Measurements from ENCODE around the gene TTC12. TPM values are rescaled to one million over a fixed set of nuclear protein-coding genes. Genes with fewer than 3 reads are reported as not detected.
A peak's percentile ranks its signal among the peaks of the same experiment; 100 is the strongest.

The TTC12 gene
- total and polyA plus RNA-seq, 12 donors: 5.6 to 26.9 (median 16.5) TPM

GRCh38 chr11:113287801-113288200, 26.6 kb upstream of the TTC12 start:
- WGBS, 4 donors: 72 to 88% (median 85%) methylated on average over 3 of the region's 3 CpGs
- DNase-seq: peak in 1 of 7 donors; percentile 21
- intact Hi-C loops (cut with DNase I): loop anchor here (5.0 to 10.0 kb wide), 5 partner anchors 473 to 1003 kb away; no protein-coding TSS in a partner anchor

GRCh38 chr11:113288286-113288863, 26.0 kb upstream of the TTC12 start:
- Histone ChIP-seq H3K36me3 (replicated peaks in 1 of 2) (no peaks in the 10 kb centered on the region), H3K4me1 (replicated peaks in 1 of 2) (no peaks in the 10 kb centered on the region), H3K27ac (no peak overlapping the region), H3K4me3 (no peak overlapping the region), H3K27me3 (no peaks in the 10 kb centered on the region), H3K9me3 (replicated peaks in 1 of 3) (no peaks in the 10 kb centered on the region)
- TF ChIP-seq POLR2A (IDR thresholded peaks at IDR 0.05) (no peak), CTCF (IDR thresholded peaks at IDR 0.05) (no peak)
- peak in 1 of 7 donors; percentile 45 for DNase-seq
- WGBS, 4 donors: 86 to 95% (median 88%) methylated on average over 5 to 6 of the region's 6 CpGs
- intact Hi-C loops (cut with DNase I): loop anchor here (5.0 to 10.0 kb wide), 5 partner anchors 474 to 1004 kb away; no protein-coding TSS in a partner anchor

More at GRCh38 chr11:113287801-113288200, 26.6 kb upstream of the TTC12 start:
- Histone ChIP-seq H3K27me3 (no peaks in the 10 kb centered on the region), H3K27ac (no peak overlapping the region), H3K36me3 (replicated peaks in 1 of 2) (no peaks in the 10 kb centered on the region), H3K4me1 (replicated peaks in 1 of 2) (no peaks in the 10 kb centered on the region), H3K4me3 (no peak overlapping the region), H3K9me3 (replicated peaks in 1 of 3) (no peaks in the 10 kb centered on the region)
- TF ChIP-seq POLR2A (IDR thresholded peaks at IDR 0.05) (no peak), CTCF (IDR thresholded peaks at IDR 0.05) (no peak)

- Histone ChIP-seq H3K9me3 (replicated peaks in 1 of 3) (no peaks in the 10 kb centered on the region), H3K27ac (no peak overlapping the region), H3K4me1 (replicated peaks in 1 of 2) (no peaks in the 10 kb centered on the region), H3K4me3 (no peak overlapping the region), H3K36me3 (replicated peaks in 1 of 2) (no peaks in the 10 kb centered on the region), H3K27me3 (no peaks in the 10 kb centered on the region)
- peak; percentile 87 to 97 (median 94) for TF ChIP-seq CTCF (IDR thresholded peaks at IDR 0.05)
- TF ChIP-seq POLR2A (IDR thresholded peaks at IDR 0.05): no peak
- DNase-seq: peak; percentile 48 to 84 (median 72)
- intact Hi-C loops (cut with DNase I): loop anchor here (5.0 to 10.0 kb wide), 5 partner anchors 475 to 1005 kb away; no protein-coding TSS in a partner anchor
- 47 to 53% (median 51%) methylated on average over 8 to 10 of the region's 10 CpGs for WGBS, 4 donors
These were observed 24.8 kb upstream of the TTC12 start for GRCh38 chr11:113289431-113290187.

- intact Hi-C loops (cut with DNase I): no loop called here
- TF ChIP-seq CTCF (IDR thresholded peaks at IDR 0.05) (no peak), POLR2A (IDR thresholded peaks at IDR 0.05) (no peak)
- Histone ChIP-seq H3K27ac (no peak overlapping the region), H3K27me3 (no peaks in the 10 kb centered on the region), H3K4me1 (replicated peaks in 1 of 2) (no peaks in the 10 kb centered on the region), H3K4me3 (no peak overlapping the region), H3K9me3 (replicated peaks in 1 of 3) (no peaks in the 10 kb centered on the region), H3K36me3 (replicated peaks in 1 of 2) (no peaks in the 10 kb centered on the region)
- no peak for DNase-seq
- 68 to 87% (median 74%) methylated on average over 5 of the region's 5 CpGs for WGBS, 4 donors
These were observed 20.4 kb upstream of the TTC12 start for GRCh38 chr11:113293936-113294335.

Data from adrenal gland (tissue), 12 donors.